H1 (cell line): Measurements from ENCODE around the gene ITPKA. TPM values are rescaled to one million over a fixed set of nuclear protein-coding genes. Genes with fewer than 3 reads are reported as not detected.

ENCODE experiments used
- CTCF ChIA-PET: fragments of 300-600 bp; sonication (Branson Sonifier 250); formaldehyde crosslinking; loops from one replicate; lab custom pipeline; 2021; ENCODE audit not compliant: partially characterized antibody; lab: Charles Lee
- POLR2A ChIA-PET: fragments of 300-600 bp; sonication (Branson Sonifier 250); formaldehyde crosslinking; loops from one replicate; lab custom pipeline; 2021; ENCODE audit warnings: inconsistent platforms; ENCODE audit not compliant: partially characterized antibody; lab: Charles Lee
- DNase-seq, 2 experiments: peaks; one replicate each; pipeline versions ENCODE4 v3.0.0 to v3.0.0-alpha.2; 2010 to 2022; ENCODE audit warnings: low spot score in 2 of 2, low read depth in 1 of 2, mixed read lengths in 1 of 2
- FAIRE-seq: peaks from 2 replicates; lab custom pipeline; 2011; peaks lifted over from hg19 to GRCh38; lab: Jason Lieb, UNC
- H2AFZ ChIP-seq: 2 replicates; pipeline ENCODE4 v1.8.1; 2012; ENCODE audit warnings: low read length, inconsistent platforms
- H2AK5ac ChIP-seq: 2 replicates; pipeline ENCODE4 v1.6.1; 2013; ENCODE audit warnings: low read depth, low read length
- H2BK120ac ChIP-seq: replicated peaks from 2 replicates; pipeline ENCODE3; 2013; ENCODE audit warnings: low read depth, low read length, inconsistent platforms
- H2BK12ac ChIP-seq: 2 replicates; pipeline ENCODE4 v1.6.1; 2013; ENCODE audit warnings: low read depth, low read length
- H2BK15ac ChIP-seq: 2 replicates; pipeline ENCODE4 v1.6.1; 2013; ENCODE audit warnings: low read length
- H2BK20ac ChIP-seq: 2 replicates; pipeline ENCODE4 v1.6.1; 2013; ENCODE audit warnings: low read length
- H2BK5ac ChIP-seq: 2 replicates; pipeline ENCODE4 v1.6.1; 2013; ENCODE audit warnings: low read depth, low read length
- H3K14ac ChIP-seq: 2 replicates; pipeline ENCODE4 v1.6.1; 2013; ENCODE audit warnings: inconsistent platforms; ENCODE audit not compliant: insufficient read length
- H3K18ac ChIP-seq: 2 replicates; pipeline ENCODE4 v1.6.1; 2013; ENCODE audit warnings: low read length; ENCODE audit errors: extremely low read depth
- H3K23ac ChIP-seq: 2 replicates; pipeline ENCODE4 v1.6.1; 2013; ENCODE audit warnings: inconsistent platforms; ENCODE audit not compliant: insufficient read length
- H3K23me2 ChIP-seq: 2 replicates; pipeline ENCODE4 v1.6.1; 2013; ENCODE audit warnings: low read depth, low read length
- H3K27ac ChIP-seq: 2 replicates; pipeline ENCODE4 v1.6.1; 2011; ENCODE audit warnings: low read depth, low read length, inconsistent platforms
- H3K27me3 ChIP-seq, 4 experiments: replicated peaks in 1 of 4; 1 replicate in 1 of 4; 2 replicates in 3 of 4; pipeline versions ENCODE4 v1.6.1 to v1.8.1; 2011 to 2013; ENCODE audit warnings: low read length in 3 of 4, mild to moderate bottlenecking in 3 of 4, inconsistent platforms in 2 of 4, mixed read lengths in 2 of 4, moderate library complexity in 1 of 4; ENCODE audit not compliant: control insufficient read depth in 3 of 4, insufficient read depth in 3 of 4; ENCODE audit errors: extremely low read depth in 1 of 4
- H3K36me3 ChIP-seq, 4 experiments: 2 replicates each; pipeline versions ENCODE4 v1.6.1 to v1.8.1; 2011 to 2013; ENCODE audit warnings: mild to moderate bottlenecking in 4 of 4, low read length in 3 of 4, moderate library complexity in 2 of 4, control low read depth in 1 of 4, inconsistent platforms in 1 of 4; ENCODE audit not compliant: insufficient read depth in 4 of 4, control insufficient read depth in 2 of 4
- H3K4ac ChIP-seq: replicated peaks from 2 replicates; pipeline ENCODE3; 2013; ENCODE audit warnings: low read length, low read depth, mixed read lengths, inconsistent platforms; ENCODE audit not compliant: insufficient read length
- H3K4me1 ChIP-seq, 4 experiments: replicated peaks in 1 of 4; 1 replicate in 1 of 4; 2 replicates in 3 of 4; pipeline versions ENCODE4 v1.6.1 to v1.8.1; 2011 to 2013; ENCODE audit warnings: low read length in 3 of 4, inconsistent platforms in 2 of 4, mixed read lengths in 1 of 4; ENCODE audit not compliant: insufficient read depth in 4 of 4, control insufficient read depth in 3 of 4
- H3K4me2 ChIP-seq, 2 experiments: 2 replicates each; pipeline versions ENCODE4 v1.6.1 to v1.8.1; 2011 to 2013; ENCODE audit warnings: low read depth in 2 of 2, low read length in 2 of 2, control low read depth in 1 of 2, inconsistent platforms in 1 of 2, mild to moderate bottlenecking in 1 of 2; ENCODE audit not compliant: insufficient read depth in 1 of 2
- H3K4me3 ChIP-seq, 4 experiments: fragments of 200-600, 300-600 bp in 1 of 4; sonication (generic), shearing (Covaris generic), sonication (Bioruptor Twin) in 1 of 4; 2 replicates each; pipeline versions ENCODE4 v1.5.1 to v1.8.1; 2011 to 2016; ENCODE audit warnings: low read length in 4 of 4, low read depth in 3 of 4, control low read depth in 2 of 4, inconsistent platforms in 2 of 4, mild to moderate bottlenecking in 2 of 4, mixed read lengths in 1 of 4, moderate library complexity in 1 of 4; ENCODE audit not compliant: insufficient read depth in 2 of 4; ENCODE audit errors: extremely low read depth in 1 of 4
- H3K56ac ChIP-seq: replicated peaks from 2 replicates; pipeline ENCODE3; 2013; ENCODE audit warnings: low read depth, mild to moderate bottlenecking, mixed read lengths, low read length, inconsistent platforms; ENCODE audit not compliant: insufficient read length
- H3K79me1 ChIP-seq: 2 replicates; pipeline ENCODE4 v1.6.1; 2013; ENCODE audit warnings: low read depth, low read length, control low read depth
- H3K79me2 ChIP-seq, 2 experiments: 2 replicates each; pipeline versions ENCODE4 v1.6.1 to v1.8.1; 2012 to 2013; ENCODE audit warnings: low read length in 2 of 2, mild to moderate bottlenecking in 2 of 2, inconsistent platforms in 1 of 2; ENCODE audit not compliant: insufficient read depth in 2 of 2, control insufficient read depth in 1 of 2
- H3K9ac ChIP-seq, 4 experiments: replicated peaks in 1 of 4; 1 replicate in 1 of 4; 2 replicates in 3 of 4; pipeline versions ENCODE4 v1.6.1 to v1.8.1; 2011 to 2013; ENCODE audit warnings: low read depth in 3 of 4, low read length in 3 of 4, control low read depth in 2 of 4, mild to moderate bottlenecking in 2 of 4, moderate library complexity in 2 of 4, inconsistent platforms in 1 of 4; ENCODE audit errors: extremely low read depth in 1 of 4
- H3K9me3 ChIP-seq, 2 experiments: 2 replicates each; pipeline versions ENCODE4 v1.6.1 to v1.8.1; 2012 to 2013; ENCODE audit warnings: mild to moderate bottlenecking in 2 of 2, moderate library complexity in 2 of 2, control low read depth in 1 of 2, inconsistent platforms in 1 of 2, low read depth in 1 of 2, low read length in 1 of 2, mixed read lengths in 1 of 2; ENCODE audit not compliant: insufficient read depth in 2 of 2
- H4K20me1 ChIP-seq, 2 experiments: replicated peaks in 1 of 2; 2 replicates each; pipeline versions ENCODE3 to v1.8.1; 2011 to 2013; ENCODE audit warnings: inconsistent platforms in 2 of 2, low read length in 2 of 2, mild to moderate bottlenecking in 1 of 2; ENCODE audit not compliant: insufficient read depth in 2 of 2, control insufficient read depth in 1 of 2
- H4K5ac ChIP-seq: 2 replicates; pipeline ENCODE4 v1.6.1; 2013; ENCODE audit warnings: low read length, low read depth, mixed read lengths, inconsistent platforms; ENCODE audit not compliant: insufficient read length
- H4K8ac ChIP-seq: 2 replicates; pipeline ENCODE4 v1.8.0; 2013; ENCODE audit warnings: mild to moderate bottlenecking, moderate library complexity, low read length, inconsistent platforms; ENCODE audit not compliant: insufficient read depth; ENCODE audit errors: extremely low read depth
- H4K91ac ChIP-seq: replicated peaks from 2 replicates; pipeline ENCODE3; 2013; ENCODE audit warnings: low read length, mixed read lengths, inconsistent platforms; ENCODE audit not compliant: insufficient read length
- SRF ChIP-seq: IDR thresholded peaks from 2 replicates; pipeline ENCODE4 v1.6.1; 2011; ENCODE audit warnings: mild to moderate bottlenecking, low read depth, low read length, moderate library complexity
- TAF1 ChIP-seq: IDR thresholded peaks from 2 replicates; pipeline ENCODE4 v1.6.1; 2011; ENCODE audit warnings: mild to moderate bottlenecking, low read depth, low read length
- WGBS, 2 experiments: shearing (Covaris generic) in 1 of 2; methylation state at CpG; one replicate each; pipeline versions ENCODE4 v1.1.6 to v1.1.7; 2013 to 2015; ENCODE audit warnings: low lambda C conversion rate in 2 of 2, mixed read lengths in 2 of 2, inconsistent platforms in 1 of 2, low coverage in 1 of 2, missing lambda C conversion rate in 1 of 2; ENCODE audit not compliant: insufficient replicate concordance in 2 of 2, insufficient coverage in 1 of 2, insufficient read length in 1 of 2; ENCODE audit errors: extremely low coverage in 1 of 2, missing lambda C conversion rate in 1 of 2; 5-methylcytosine and 5-hydroxymethylcytosine counted together
- polyA plus RNA-seq, 7 experiments: library from polyadenylated mRNA; depleted of rRNA in 3 of 7; stranded (reverse) in 5 of 7; unstranded in 2 of 7; fragments of >200 nt in 5 of 7; fragments of 200-250 nt in 2 of 7; gene quantifications; 1 replicate in 5 of 7; 2 replicates in 1 of 7; 4 replicates in 1 of 7; pipeline versions ENCODE4 v1.2.1 to v1.2.3, GENCODE V29; 2011 to 2013; ENCODE audit warnings: missing spikeins in 2 of 7, mixed read lengths in 2 of 7
- total RNA-seq: library from RNA; stranded (reverse); fragmentation: NEBNext Ultra II Directional; extraction: Animal tissue kit (Norgen Biotek cat#: 25700); gene quantifications from 2 replicates; pipeline ENCODE4 v1.2.1, GENCODE V29; 2021

The ITPKA gene
- total and polyA plus RNA-seq, 2 of the 8 experiments (the other 6 are each of a cell fraction or from before 2014, with no cell fraction given): 0.39 to 0.99 TPM

- Histone ChIP-seq H3K23ac (no peak overlapping the region), H3K79me1 (no peaks in the 10 kb centered on the region), H3K23me2 (peaks cover 23% of the 10 kb centered on the region; the same call in 1 of the 2 replicates), H2AFZ (peak overlapping the region; percentile 71; the same call in 1 of the 2 replicates), H2BK20ac (no peak overlapping the region), H3K4me2 (peak overlapping the region; percentile 88 to 94), H3K27ac (no peak overlapping the region), H3K9ac (no peak overlapping the region), H2AK5ac (no peak overlapping the region), H3K27me3 (peaks cover 64 to 88% (median 85%) of the 10 kb centered on the region in 4 experiments), H4K91ac (no peak overlapping the region), H2BK120ac (no peak overlapping the region), H4K20me1 (peaks cover 2 to 10% of the 10 kb centered on the region in 2 experiments), H3K14ac (no peak overlapping the region), H2BK5ac (no peak overlapping the region), H3K56ac (no peak overlapping the region), H3K36me3 (peaks cover 0 to 5% (median 0%) of the 10 kb centered on the region in 4 experiments; a peak in 1 of 8 replicates), H4K5ac (no peak overlapping the region), H2BK12ac (peak overlapping the region; percentile 50; the same call in 1 of the 2 replicates), H3K4me1 (peaks cover 0 to 15% (median 8%) of the 10 kb centered on the region in 4 experiments; a peak in 6 of 7 replicates), H4K8ac (no peak overlapping the region), H3K9me3 (no peaks in the 10 kb centered on the region), H3K79me2 (no peaks in the 10 kb centered on the region), H2BK15ac (no peak overlapping the region), H3K4ac (no peak overlapping the region), H3K18ac (peak overlapping the region; percentile 60; the same call in 1 of the 2 replicates), H3K4me3 (peak overlapping the region; percentile 31 to 78 (median 38))
- peak in 1 of 2 experiments; percentile 86 for DNase-seq
- ChIA-PET CTCF (interaction anchor here (0.5 to 1.9 kb wide), 4 partner anchors 10 to 125 kb away, joined by 3 to 8 read pairs (median 6); no protein-coding TSS in a partner anchor), POLR2A (interaction anchor here (1.3 to 2.5 kb wide), 2 partner anchors 19 to 50 kb away, joined by 3 to 8 read pairs; partner anchors contain the start of genes LTK and RPAP1)
- 3% methylated on average over 39 of the region's 77 CpGs; no CpG with 5 or more reads in 1 of the 2 experiments for WGBS, 2 experiments
- FAIRE-seq: no peak
- TF ChIP-seq TAF1: no peak
- no peak for TF ChIP-seq SRF
These were observed 682 bp downstream of the ITPKA start for GRCh38 chr15:41494190-41494921.
